RCC 7860 (cell line): Measurements from ENCODE around the gene GALNT14.

Experiments
- DNase-seq: peaks from one replicate; pipeline ENCODE4 v3.0.0-alpha.2; 2015; ENCODE audit warnings: low spot score
- FAIRE-seq: peaks from 2 replicates; lab custom pipeline; 2012; peaks lifted over from hg19 to GRCh38; lab: Jason Lieb, UNC

GALNT14 gene

DNA sequence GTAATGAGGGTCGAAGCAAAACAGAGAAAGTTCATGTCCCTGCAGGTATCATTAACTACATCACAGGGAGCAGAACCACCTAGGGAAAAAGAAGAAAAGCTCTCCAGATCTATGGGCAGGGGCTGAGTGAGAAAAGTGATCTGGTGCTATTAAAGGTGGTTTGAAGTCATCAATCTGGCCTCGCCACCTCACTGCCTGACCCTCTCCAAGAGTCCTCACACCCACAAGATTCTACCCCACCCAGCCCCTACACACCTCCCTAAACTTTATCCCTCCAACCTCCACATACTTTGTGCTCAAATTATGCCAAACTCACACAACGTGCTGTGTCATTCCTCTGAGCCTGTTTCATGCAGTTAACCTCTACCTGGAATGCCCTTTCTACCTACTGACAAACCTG lies 2.2 kb downstream of the GALNT14 start:
- FAIRE-seq (no peak), DNase-seq (no peak)

- DNase-seq (no peak), FAIRE-seq (no peak)
These were observed 3.8 kb downstream of the GALNT14 start for GRCh38 chr2:31134480-31134879.

- DNase-seq (no peak), FAIRE-seq (no peak)
These were observed 5.5 kb downstream of the GALNT14 start for GRCh38 chr2:31132786-31133185.

GRCh38 chr2:31131871-31132270 lies 6.4 kb downstream of the GALNT14 start:
- FAIRE-seq (no peak), DNase-seq (no peak)

DNA sequence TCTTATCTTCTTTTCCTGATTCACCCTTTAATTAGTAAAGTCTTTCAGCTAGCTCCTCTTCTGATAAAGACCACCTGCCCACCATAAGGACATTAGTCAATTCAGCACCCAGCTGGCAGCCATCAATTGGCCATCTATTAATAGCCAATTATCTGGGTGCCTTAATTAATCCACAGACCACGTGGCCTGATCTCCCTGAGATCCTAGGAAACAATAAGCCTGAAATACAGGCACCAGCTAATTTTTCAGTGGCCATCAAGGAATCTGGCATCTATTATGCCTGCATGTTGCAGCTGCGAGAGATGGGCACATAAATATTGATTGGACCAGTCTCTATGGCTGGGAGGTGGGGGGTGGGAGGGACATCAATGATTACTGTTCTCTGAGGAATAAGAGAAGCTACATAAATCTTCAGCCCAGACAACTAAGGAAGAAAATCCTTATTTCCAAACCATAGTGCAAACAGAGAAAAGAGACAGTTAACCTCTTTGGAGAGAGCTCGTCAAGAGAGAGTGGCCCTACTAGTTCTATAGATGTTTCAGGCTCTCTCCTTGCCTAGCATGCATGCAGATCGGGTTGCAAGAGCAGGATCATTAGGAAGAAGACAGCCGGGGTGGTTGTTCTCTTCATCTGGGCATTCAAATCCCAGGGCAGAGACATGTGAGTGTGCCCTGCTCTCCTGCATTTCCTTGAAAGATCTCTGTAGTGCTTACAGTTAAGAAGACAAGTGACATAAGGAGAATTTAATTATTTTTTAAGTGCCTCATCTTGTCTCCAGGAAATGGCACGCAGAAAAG lies 8.7 kb downstream of the GALNT14 start:
- FAIRE-seq, result no peak
- no peak for DNase-seq

DNA sequence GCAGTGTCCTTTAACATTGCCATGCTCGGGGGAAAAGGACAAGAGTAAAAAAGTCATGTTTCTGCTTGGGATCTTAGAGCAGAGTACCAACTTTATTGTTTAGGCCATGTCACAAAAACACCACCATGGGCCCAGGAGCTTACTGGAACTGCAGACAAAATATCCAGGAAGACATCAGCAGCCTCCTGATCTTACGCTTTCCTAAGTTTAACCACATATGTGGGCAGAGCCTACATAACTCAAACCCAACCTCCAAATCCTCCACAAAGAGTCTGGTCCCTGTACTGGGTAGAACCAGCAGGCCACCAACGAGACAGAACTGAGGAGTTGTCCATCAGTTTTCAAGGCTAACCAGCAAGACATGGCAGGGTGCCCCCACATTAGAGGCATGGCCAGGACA lies 10.3 kb downstream of the GALNT14 start:
- DNase-seq (peak; percentile 68), FAIRE-seq (peak; percentile 86)

GRCh38 chr2:31125918-31126695 lies 12.1 kb downstream of the GALNT14 start:
- DNase-seq, result peak; percentile 86
- FAIRE-seq, result peak; percentile 93

DNA sequence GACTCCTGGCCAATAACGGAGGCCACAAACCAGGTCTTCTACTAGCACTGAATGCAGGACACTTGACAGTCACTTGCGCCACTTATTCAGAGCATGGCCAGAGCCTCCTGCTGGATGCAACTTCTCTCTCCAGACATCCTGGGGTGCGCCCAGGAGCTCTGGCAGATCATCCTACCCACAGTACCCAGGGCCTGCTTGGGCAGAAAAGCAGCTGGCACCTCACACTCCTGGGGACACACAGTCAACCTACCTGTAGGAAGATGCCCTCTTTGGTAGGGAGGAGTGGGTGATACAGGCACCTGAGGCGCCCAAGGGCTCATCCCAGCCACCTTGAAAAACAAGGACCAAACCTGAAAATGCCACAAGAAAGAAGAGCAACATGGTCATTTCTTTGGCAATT lies 13.3 kb downstream of the GALNT14 start:
- FAIRE-seq, result no peak

DNA sequence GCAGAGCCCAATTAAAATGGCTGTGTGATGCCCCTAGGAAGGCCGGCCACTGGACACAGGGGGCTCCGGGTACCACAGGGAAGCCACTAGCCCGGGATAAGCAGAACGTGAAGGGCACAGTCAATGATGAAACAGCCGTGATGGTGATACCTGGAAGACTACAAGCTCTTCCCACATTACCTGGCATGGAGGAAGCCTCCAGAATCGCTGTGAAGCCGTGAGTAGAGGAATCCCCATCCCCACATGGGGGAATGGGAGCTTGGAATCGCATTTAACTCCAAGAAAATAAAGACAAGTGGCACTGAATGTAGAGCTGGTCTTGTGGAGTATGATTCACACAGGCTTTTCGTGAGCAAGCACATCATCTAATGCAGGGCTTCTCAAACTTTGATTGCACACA lies 16.1 kb downstream of the GALNT14 start:
- FAIRE-seq (no peak), DNase-seq (no peak)

More for the DNA sequence above, 13.3 kb downstream of the GALNT14 start:
- DNase-seq, result no peak

GRCh38 chr2:31113765-31114164 lies 24.5 kb downstream of the GALNT14 start:
- DNase-seq, result no peak
- FAIRE-seq, result no peak

DNA sequence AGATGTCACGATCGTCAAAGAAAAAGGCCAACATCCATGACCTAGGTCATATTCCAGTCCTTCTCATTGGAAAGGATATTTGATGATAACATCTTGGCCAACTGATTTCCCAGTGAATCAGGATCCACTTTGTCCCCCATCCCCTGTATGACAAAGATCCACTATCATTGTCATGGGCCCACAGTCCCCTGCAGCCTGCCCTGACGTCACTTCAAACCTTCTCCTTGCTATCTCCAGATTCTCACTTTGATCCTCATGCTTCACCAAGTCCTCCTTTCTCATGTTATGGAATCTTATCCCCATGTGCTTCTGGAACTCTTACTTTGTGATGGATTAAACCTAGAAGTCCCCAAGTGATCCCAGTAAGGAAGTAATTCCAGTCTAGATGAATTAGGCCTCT lies 25.7 kb downstream of the GALNT14 start:
- FAIRE-seq, result no peak

GRCh38 chr2:31110998-31111397 lies 27.2 kb downstream of the GALNT14 start:
- FAIRE-seq (no peak), DNase-seq (no peak)

More for the DNA sequence above, 25.7 kb downstream of the GALNT14 start:
- no peak for DNase-seq

DNA sequence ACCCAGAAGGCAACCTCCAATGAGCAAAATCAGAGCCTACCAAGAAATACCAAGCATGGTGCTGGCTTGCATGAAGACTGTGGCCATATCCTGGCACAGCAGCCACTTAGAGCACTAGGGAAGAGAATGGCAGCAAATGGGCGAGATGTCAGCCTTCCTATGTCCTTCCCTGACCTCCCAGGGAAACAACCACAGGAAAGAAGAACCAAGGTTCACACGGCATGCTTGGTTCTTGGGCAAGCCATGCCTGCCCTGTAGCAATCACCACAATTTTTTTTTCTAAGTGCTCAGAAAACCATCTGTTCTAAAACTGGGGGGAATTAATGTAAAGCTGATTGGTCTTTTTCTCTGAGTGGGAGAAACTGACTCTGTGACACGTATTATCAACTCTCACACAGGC lies 27.8 kb downstream of the GALNT14 start:
- DNase-seq (no peak), FAIRE-seq (no peak)

DNA sequence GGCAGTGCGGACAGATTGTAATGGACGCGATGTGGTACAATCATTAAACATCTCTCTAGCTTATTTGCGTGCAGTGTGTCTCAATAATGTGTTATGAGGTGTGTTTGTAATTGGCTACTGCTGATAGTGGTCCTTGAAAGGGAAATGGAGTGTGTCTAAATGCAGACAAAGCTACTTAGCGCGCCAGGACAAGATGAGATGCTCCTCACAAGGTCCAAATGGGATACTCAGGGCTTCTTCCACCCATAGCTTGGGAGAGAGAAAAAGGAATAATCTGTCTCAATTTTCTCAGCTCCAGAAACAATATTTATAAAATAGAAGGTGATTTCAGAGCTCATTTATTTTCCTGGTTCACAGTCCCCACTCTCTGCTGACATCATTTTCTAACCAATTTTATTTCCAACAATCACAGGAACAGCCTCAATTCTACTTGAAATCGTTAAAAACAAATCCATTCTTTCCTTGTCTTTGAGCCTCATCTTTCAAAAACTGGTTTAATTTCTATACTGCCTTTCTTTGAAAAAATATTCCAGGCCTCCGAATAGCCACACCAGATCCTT lies 28.5 kb downstream of the GALNT14 start:
- FAIRE-seq, result no peak
- no peak for DNase-seq

DNA sequence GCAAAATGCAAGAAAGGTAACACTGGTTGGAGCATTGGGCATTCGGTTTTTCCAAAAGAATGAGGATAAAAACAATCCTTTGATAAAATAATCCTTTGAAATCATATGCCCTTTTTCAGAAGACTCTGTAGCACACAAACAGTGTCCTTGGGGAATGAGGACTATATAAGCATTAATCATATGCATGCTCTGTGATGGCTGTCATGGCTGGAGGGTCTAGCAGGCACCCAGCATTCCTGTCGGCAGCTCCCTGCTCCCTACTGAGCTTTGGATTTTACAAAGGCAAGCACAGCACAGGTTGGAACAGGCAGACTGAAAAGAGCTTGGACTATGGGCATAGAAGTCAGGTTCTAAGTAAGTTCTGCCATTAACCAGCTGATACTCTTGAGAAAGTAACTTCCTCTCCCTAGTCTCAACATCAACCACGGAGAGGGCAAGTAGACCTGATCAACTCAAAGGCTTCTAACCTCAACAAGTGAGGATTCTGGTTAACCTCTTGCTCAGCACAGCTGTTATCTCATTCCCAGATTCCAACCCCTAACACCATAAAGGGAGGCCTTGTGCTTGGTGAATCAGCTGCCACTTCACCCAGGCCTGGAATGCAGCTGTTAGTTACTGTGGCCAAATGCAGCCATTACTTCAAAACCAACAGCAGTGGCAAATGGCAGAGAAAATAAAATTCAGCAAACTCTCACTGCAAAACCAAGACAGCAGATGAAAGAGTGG lies 29.5 kb downstream of the GALNT14 start:
- peak; percentile 51 for FAIRE-seq

GRCh38 chr2:31107591-31108300 lies 30.5 kb downstream of the GALNT14 start:
- FAIRE-seq, result no peak

More for the DNA sequence above, 29.5 kb downstream of the GALNT14 start:
- peak; percentile 53 for DNase-seq

DNA sequence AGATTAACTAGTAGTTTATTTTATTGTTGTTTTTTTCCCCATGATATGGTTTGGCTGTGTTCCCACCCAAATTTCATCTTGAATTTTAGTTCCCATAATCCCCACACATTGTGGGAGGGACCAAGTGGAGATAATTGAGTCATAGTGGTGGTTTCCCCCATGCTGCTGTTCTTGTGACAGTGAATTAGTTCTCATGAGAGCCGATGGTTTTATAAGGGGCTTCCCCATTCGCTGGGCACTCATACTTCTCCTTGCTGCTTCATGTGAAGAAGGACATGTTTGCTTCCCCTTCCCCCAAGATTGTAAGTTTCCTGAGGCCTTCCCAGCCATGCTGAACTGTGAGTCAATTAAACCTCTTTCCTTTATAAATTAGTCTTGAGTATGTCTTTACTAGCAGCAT lies 36.5 kb downstream of the GALNT14 start:
- DNase-seq (no peak), FAIRE-seq (no peak)

More at GRCh38 chr2:31107591-31108300, 30.5 kb downstream of the GALNT14 start:
- DNase-seq, result no peak

- FAIRE-seq (no peak), DNase-seq (no peak)
These were observed 40.2 kb downstream of the GALNT14 start for GRCh38 chr2:31097962-31098613.

DNA sequence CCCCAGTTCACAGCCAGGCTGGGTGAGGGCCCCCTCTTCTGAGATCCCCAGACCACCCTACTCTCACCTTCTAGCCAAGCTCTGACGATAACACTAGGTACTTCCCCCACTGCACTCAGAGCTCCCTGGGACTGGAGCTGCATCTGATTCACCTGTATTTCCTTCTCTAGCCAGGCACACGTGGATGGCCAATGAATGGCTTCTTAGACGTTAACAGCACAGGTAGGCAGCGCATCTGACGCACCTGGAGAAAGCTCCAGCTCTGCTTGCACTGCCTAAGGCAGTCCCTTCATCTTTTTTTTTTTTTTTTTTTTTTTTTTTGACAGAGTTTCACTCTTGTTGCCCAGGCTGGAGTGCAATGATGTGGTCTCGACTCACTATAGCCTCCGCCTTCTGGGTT lies 48.1 kb downstream of the GALNT14 start:
- FAIRE-seq (no peak), DNase-seq (no peak)

DNA sequence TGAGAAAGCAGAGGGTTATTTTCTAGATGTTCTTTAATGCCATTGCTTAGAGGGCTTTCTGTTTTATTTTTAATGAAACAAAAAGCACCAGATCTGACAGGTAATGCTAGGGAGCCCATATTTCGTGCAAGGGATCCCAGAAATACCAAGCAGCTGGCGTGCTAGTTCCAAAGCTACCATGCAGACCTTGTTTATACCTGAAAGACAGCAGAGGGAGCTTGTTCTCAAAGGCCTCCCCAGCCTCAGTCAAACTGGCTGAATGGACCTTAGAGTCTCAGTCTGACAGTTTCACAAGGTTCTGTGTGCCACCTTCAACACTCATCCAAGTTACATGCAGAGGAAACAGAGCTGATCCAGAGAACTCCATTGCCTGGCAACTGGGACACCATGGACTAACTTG lies 48.6 kb downstream of the GALNT14 start:
- no peak for FAIRE-seq

More for the DNA sequence above, 48.6 kb downstream of the GALNT14 start:
- DNase-seq, result no peak
